Esophagus muscularis mucosa (tissue), 4 donors: ENCODE measurements around the gene PPP1R14B. TPM values are rescaled to one million over a fixed set of nuclear protein-coding genes. Genes with fewer than 3 reads are reported as not detected.

Experiments used
- DNase-seq: peaks from one replicate; pipeline ENCODE4 v3.0.0-alpha.2; 2017; ENCODE audit errors: extremely low spot score
- H3K27ac ChIP-seq, 4 donors: fragments of 200-600 bp; sonication (generic); replicated peaks in 1 of 4; 1 replicate in 3 of 4; 2 replicates in 1 of 4; pipeline ENCODE4 v1.5.1; 2016 to 2019; ENCODE audit warnings: mild to moderate bottlenecking in 1 of 4
- H3K27me3 ChIP-seq, 4 donors: fragments of 200-600 bp; sonication (generic); one replicate each; pipeline versions ENCODE4 v1.5.1 to v1.6.0; 2016 to 2019
- H3K36me3 ChIP-seq, 4 donors: fragments of 200-600 bp; sonication (generic); one replicate each; pipeline ENCODE4 v1.5.1; 2016 to 2019
- H3K4me1 ChIP-seq, 4 donors: fragments of 200-600 bp; sonication (generic); one replicate each; pipeline ENCODE4 v1.5.1; 2016 to 2019
- H3K4me3 ChIP-seq, 4 donors: fragments of 200-600 bp; sonication (generic); 1 replicate in 2 of 4; 2 replicates in 2 of 4; pipeline ENCODE4 v1.5.1; 2016 to 2019; ENCODE audit warnings: mild to moderate bottlenecking in 4 of 4, moderate library complexity in 1 of 4
- H3K9me3 ChIP-seq, 4 donors: fragments of 200-600 bp; sonication (generic); 1 replicate in 3 of 4; 2 replicates in 1 of 4; pipeline ENCODE4 v1.5.1; 2016 to 2019
- CTCF ChIP-seq, 3 experiments: fragments of 200-600 bp in 2 of 3; fragments of 450-650 bp in 1 of 3; sonication (generic) in 2 of 3; IDR thresholded peaks; one replicate each; pipeline ENCODE4 v1.5.1; 2017 to 2019; ENCODE audit warnings: antibody characterized with exemption in 3 of 3, mild to moderate bottlenecking in 2 of 3, moderate library complexity in 1 of 3
- EP300 ChIP-seq: sonication (generic); formaldehyde crosslinking; IDR thresholded peaks from one replicate; pipeline ENCODE4 v1.6.1; 2017; ENCODE audit warnings: antibody characterized with exemption
- POLR2A ChIP-seq: fragments of 450-650 bp; IDR thresholded peaks from one replicate; pipeline ENCODE4 v1.6.1; 2017; ENCODE audit warnings: antibody characterized with exemption, moderate library complexity, mild to moderate bottlenecking, low read depth
- POLR2AphosphoS5 ChIP-seq, 2 donors: sonication (generic); formaldehyde crosslinking; IDR thresholded peaks; one replicate each; pipeline ENCODE4 v1.6.1; 2017; ENCODE audit warnings: antibody characterized with exemption in 2 of 2
- WGBS: methylation state at CpG from one replicate; pipeline ENCODE4 v1.1.5; 2018; 5-methylcytosine and 5-hydroxymethylcytosine counted together
- intact Hi-C: fragments of 100-400 bp; cut with DNase I; formaldehyde crosslinking; loops from one replicate; pipeline ENCODE4 v1.15.1; 2023
- small RNA-seq, 3 donors: library from RNA; depleted of rRNA; stranded (forward); fragments of <200 nt; gene quantifications; one replicate each; pipeline ENCODE3, GENCODE V24; 2016
- total RNA-seq, 4 donors: library from RNA; depleted of rRNA; stranded (reverse); fragments of >200 nt; gene quantifications; one replicate each; pipeline versions ENCODE4 v1.1.0 to v1.2.1, GENCODE V29; 2016

The PPP1R14B gene
- total RNA-seq, 4 donors from 2014 or later: 50.4 to 92.9 (median 79.8) TPM

GRCh38 chr11:64198511-64198910 lies 48.2 kb downstream of the PPP1R14B start:
- DNase-seq: no peak
- no peak overlapping the region for H3K4me3 ChIP-seq
- H3K9me3 ChIP-seq: no peaks in the 10 kb centered on the region
- no peaks in the 10 kb centered on the region for H3K4me1 ChIP-seq
- no peaks in the 10 kb centered on the region for H3K27me3 ChIP-seq
- no peak overlapping the region for H3K27ac ChIP-seq
- TF ChIP-seq EP300 (no peak), POLR2AphosphoS5 (IDR thresholded peaks at IDR 0.05) (no peak), POLR2A (no peak), CTCF (IDR thresholded peaks at IDR 0.05) (no peak)
- WGBS: 92% methylated on average over 2 of the region's 2 CpGs
- peaks cover 85 to 100% (median 99%) of the 10 kb centered on the region in 4 donors for H3K36me3 ChIP-seq
- intact Hi-C loops: no loop called here

- H3K4me1 ChIP-seq: peaks cover 0 to 8% (median 0%) of the 10 kb centered on the region in 4 donors
- no peaks in the 10 kb centered on the region for H3K27me3 ChIP-seq
- DNase-seq: no peak
- H3K9me3 ChIP-seq: no peaks in the 10 kb centered on the region
- no peak for TF ChIP-seq POLR2AphosphoS5 (IDR thresholded peaks at IDR 0.05)
- TF ChIP-seq EP300: no peak
- TF ChIP-seq POLR2A: no peak
- H3K27ac ChIP-seq: no peak overlapping the region
- H3K36me3 ChIP-seq: peaks cover 76 to 93% (median 91%) of the 10 kb centered on the region in 4 donors
- 85% methylated on average over 7 of the region's 9 CpGs for WGBS
- no peak overlapping the region for H3K4me3 ChIP-seq
- intact Hi-C loops: no loop called here
Measured at GRCh38 chr11:64196626-64197025, 50.1 kb downstream of the PPP1R14B start.

Small RNA genes lying within 50 kb of the gene (small RNA-seq; reads per million reads assigned to genes)
- gene RF00019: 0 reads per million in 3 donors

Other genes starting within 250 kb of the PPP1R14B start
- gene FLRT1, start 211.0 kb downstream of the PPP1R14B start, total RNA-seq: 1 to 10 TPM; 2.1 to 5.0 (median 3.1) TPM
- 10 to 100 TPM; 28.8 to 70.7 (median 33.7) TPM for gene MACROD1, start 80.8 kb downstream of the PPP1R14B start, total RNA-seq
- gene STIP1, start 60.8 kb downstream of the PPP1R14B start, total RNA-seq: 100 to 1,000 TPM in 3 of 4 donors, 10 to 100 TPM in 1; 82.2 to 116 (median 101) TPM
- 10 to 100 TPM; 12.9 to 35.5 (median 15.5) TPM for gene FERMT3, start 40.2 kb downstream of the PPP1R14B start, total RNA-seq
- 10 to 100 TPM; 42.3 to 90.5 (median 72.1) TPM for gene TRPT1, start 20.8 kb downstream of the PPP1R14B start, total RNA-seq
- 10 to 100 TPM; 37.8 to 58.7 (median 48.6) TPM for gene NUDT22, start 20.7 kb downstream of the PPP1R14B start, total RNA-seq
- gene DNAJC4, start 16.4 kb downstream of the PPP1R14B start, total RNA-seq: 10 to 100 TPM; 19.4 to 40.4 (median 25.3) TPM
- gene VEGFB, start 12.4 kb downstream of the PPP1R14B start, total RNA-seq: 100 to 1,000 TPM in 2 of 4 donors, 10 to 100 TPM in 2; 92.3 to 144 (median 108) TPM
- 10 to 100 TPM; 49.0 to 87.8 (median 65.5) TPM for gene FKBP2, start 5.8 kb downstream of the PPP1R14B start, total RNA-seq
- 10 to 100 TPM; 18.9 to 36.5 (median 25.3) TPM for gene PLCB3, start 4.6 kb upstream of the PPP1R14B start, total RNA-seq
- 100 to 1,000 TPM in 3 of 4 donors, 10 to 100 TPM in 1; 99.3 to 138 (median 122) TPM for gene BAD, start 37.7 kb upstream of the PPP1R14B start, total RNA-seq
- gene GPR137, start 38.9 kb upstream of the PPP1R14B start, total RNA-seq: 10 to 100 TPM; 20.9 to 36.1 (median 25.4) TPM
- not detected for gene KCNK4, start 44.4 kb upstream of the PPP1R14B start, total RNA-seq
- under 1 TPM in 1 of 4 donors, not detected in 3; 0.80 TPM for gene CATSPERZ, start 53.4 kb upstream of the PPP1R14B start, total RNA-seq
- 10 to 100 TPM; 63.5 to 95.8 (median 76.1) TPM for gene ESRRA, start 58.6 kb upstream of the PPP1R14B start, total RNA-seq
- 100 to 1,000 TPM; 202 to 281 (median 212) TPM for gene TRMT112, start 70.6 kb upstream of the PPP1R14B start, total RNA-seq
- 100 to 1,000 TPM; 144 to 178 (median 155) TPM for gene PRDX5, start 71.2 kb upstream of the PPP1R14B start, total RNA-seq
- 10 to 100 TPM in 1 of 4 donors, 1 to 10 TPM in 3; 7.0 to 12.5 (median 8.2) TPM for gene CCDC88B, start 93.3 kb upstream of the PPP1R14B start, total RNA-seq
- 10 to 100 TPM; 19.1 to 36.1 (median 26.0) TPM for gene RPS6KA4, start 112.2 kb upstream of the PPP1R14B start, total RNA-seq